Panc1 (cell line): ENCODE data around the gene ADAMTSL2. TPM values are rescaled to one million over a fixed set of nuclear protein-coding genes. Genes with fewer than 3 reads are reported as not detected.

Experiments used
- ATAC-seq: fragments of 200-7000 bp; cut with Tn5 transposase; 2 replicates; pipeline ENCODE4 v1.9.1; 2020; ENCODE audit warnings: mild to moderate bottlenecking, moderate library complexity
- BruUV-seq: library from RNA; stranded (reverse); fragments of 400-500 nt; replicated peaks from 2 replicates; lab custom pipeline; 2021; lab: Mats Ljungman, UMichigan
- CTCF ChIA-PET: fragments of 300-600 bp; sonication (Branson Sonifier 250); formaldehyde crosslinking; loops from one replicate; lab custom pipeline; 2022; ENCODE audit warnings: antibody characterized with exemption; lab: Charles Lee
- POLR2A ChIA-PET: fragments of 300-600 bp; sonication (Branson Sonifier 250); formaldehyde crosslinking; loops from one replicate; lab custom pipeline; 2022; ENCODE audit warnings: antibody characterized with exemption; lab: Charles Lee
- DNase-seq: peaks from one replicate; pipeline ENCODE4 v3.0.0-alpha.2; 2010; ENCODE audit warnings: low read depth, low spot score
- H3K27ac ChIP-seq: 2 replicates; pipeline ENCODE4 v1.5.1; 2011; ENCODE audit warnings: mild to moderate bottlenecking, low read length, inconsistent platforms
- H3K27me3 ChIP-seq: fragments of 200-500 bp; sonication (Bioruptor generic); 2 replicates; pipeline ENCODE4 v1.6.0; 2014; ENCODE audit warnings: low read length, inconsistent platforms; ENCODE audit not compliant: control insufficient read depth, insufficient read depth
- H3K36me3 ChIP-seq: fragments of 200-500 bp; sonication (Bioruptor generic); 2 replicates; pipeline ENCODE4 v1.5.1; 2014; ENCODE audit warnings: inconsistent platforms, mild to moderate bottlenecking, low read length, moderate library complexity; ENCODE audit not compliant: control insufficient read depth, insufficient read depth
- H3K4me1 ChIP-seq: 2 replicates; pipeline ENCODE4 v1.5.1; 2011; ENCODE audit warnings: inconsistent platforms, mild to moderate bottlenecking, low read length, moderate library complexity; ENCODE audit not compliant: control insufficient read depth, insufficient read depth
- H3K4me3 ChIP-seq, 2 experiments: 2 replicates each; pipeline ENCODE4 v1.5.1; 2011 to 2012; ENCODE audit warnings: low read depth in 2 of 2, low read length in 2 of 2, mild to moderate bottlenecking in 2 of 2, inconsistent platforms in 1 of 2, moderate library complexity in 1 of 2
- H3K9me3 ChIP-seq: fragments of 200-500 bp; sonication (Bioruptor generic); 2 replicates; pipeline ENCODE4 v1.5.1; 2014; ENCODE audit warnings: low read depth, mild to moderate bottlenecking, inconsistent platforms, low read length, moderate library complexity; ENCODE audit not compliant: control insufficient read depth, insufficient read depth
- CTCF ChIP-seq: fragments of 450-650 bp; IDR thresholded peaks from 2 replicates; pipeline ENCODE4 v1.5.1; 2017; ENCODE audit warnings: mild to moderate bottlenecking
- POLR2AphosphoS5 ChIP-seq: IDR thresholded peaks from 2 replicates; pipeline ENCODE4 v1.6.1; 2012; ENCODE audit warnings: mild to moderate bottlenecking, low read depth, low read length, moderate library complexity
- REST ChIP-seq, 2 experiments: IDR thresholded peaks; 2 replicates each; pipeline ENCODE4 v1.6.1; 2011 to 2012; ENCODE audit warnings: low read depth in 2 of 2, control low read depth in 1 of 2, low read length in 1 of 2, mild to moderate bottlenecking in 1 of 2, moderate library complexity in 1 of 2; ENCODE audit not compliant: insufficient read depth in 1 of 2
- SIN3A ChIP-seq: IDR thresholded peaks from 2 replicates; pipeline ENCODE4 v1.6.1; 2012; ENCODE audit warnings: low read depth, mild to moderate bottlenecking, low read length, moderate library complexity, borderline replicate concordance; ENCODE audit not compliant: insufficient read depth
- TCF7L2 ChIP-seq: IDR thresholded peaks from 2 replicates; pipeline ENCODE4 v1.6.1; 2011; ENCODE audit warnings: mild to moderate bottlenecking, low read depth, low read length, inconsistent platforms
- in situ Hi-C: cut with HindIII; loops from 2 replicates; pipeline ENCODE4 v1.10.0; 2016; ENCODE audit warnings: low sequenced_read_pairs, low pct_unique_long_range_greater_than_20kb
- intact Hi-C: fragments of 100-400 bp; cut with micrococcal nuclease; formaldehyde crosslinking; loops from one replicate; pipeline ENCODE4 v1.10.0; 2022; ENCODE audit not compliant: unreplicated experiment
- total RNA-seq: library from RNA; stranded (reverse); gene quantifications from one replicate; pipeline ENCODE4 v1.2.1, GENCODE V29; 2021; ENCODE audit not compliant: unreplicated experiment

ADAMTSL2 gene
- total RNA-seq, 1 experiment from 2014 or later: 0.10 TPM

GRCh38 chr9:133587051-133587450, 52.5 kb downstream of the ADAMTSL2 start:
- BruUV-seq: no TSS peak
- in situ Hi-C loops: no loop called here
- ChIA-PET CTCF (no interaction called here), POLR2A (no interaction called here)
- Histone ChIP-seq H3K4me3 (no peak overlapping the region), H3K36me3 (no peaks in the 10 kb centered on the region), H3K27me3 (no peaks in the 10 kb centered on the region), H3K9me3 (no peaks in the 10 kb centered on the region), H3K27ac (no peak overlapping the region), H3K4me1 (peaks cover 6% of the 10 kb centered on the region; the same call in 1 of the 2 replicates)
- intact Hi-C loops: no loop called here
- no peak for DNase-seq
- ATAC-seq: no peak
- no peak for TF ChIP-seq TCF7L2
- TF ChIP-seq REST (IDR thresholded peaks at IDR 0.05; ENCODE audit: insufficient read depth in 1 of 2, low read depth in 2 of 2, low read length in 1 of 2): no peak
- no peak for TF ChIP-seq CTCF
- TF ChIP-seq SIN3A: no peak
- TF ChIP-seq POLR2AphosphoS5: no peak

GRCh38 chr9:133587466-133587865, 53.0 kb downstream of the ADAMTSL2 start:
- ATAC-seq: no peak
- POLR2A ChIA-PET: no interaction called here
- BruUV-seq: no TSS peak
- Histone ChIP-seq H3K4me1 (peaks cover 6% of the 10 kb centered on the region; the same call in 1 of the 2 replicates), H3K27ac (no peak overlapping the region), H3K27me3 (no peaks in the 10 kb centered on the region), H3K36me3 (no peaks in the 10 kb centered on the region), H3K9me3 (no peaks in the 10 kb centered on the region), H3K4me3 (no peak overlapping the region)
- CTCF ChIA-PET: no interaction called here
- intact Hi-C loops: no loop called here
- in situ Hi-C loops: no loop called here
- DNase-seq: no peak
- TF ChIP-seq REST (IDR thresholded peaks at IDR 0.05; ENCODE audit: insufficient read depth in 1 of 2, low read depth in 2 of 2, low read length in 1 of 2) (no peak), SIN3A (no peak), CTCF (no peak)
